Uterus (tissue), 2 donors: ENCODE measurements around the gene PIGBOS1.

Experiments
- CTCF ChIP-seq, 4 experiments: fragments of 200-600 bp in 2 of 4; fragments of 450-650 bp in 2 of 4; sonication (generic) in 2 of 4; IDR thresholded peaks; one replicate each; pipeline ENCODE4 v1.5.1; 2016 to 2019; ENCODE audit warnings: antibody characterized with exemption in 4 of 4, mild to moderate bottlenecking in 2 of 4, moderate library complexity in 1 of 4
- POLR2A ChIP-seq, 2 donors: fragments of 450-650 bp; IDR thresholded peaks; one replicate each; pipeline ENCODE4 v1.6.1; 2016; ENCODE audit warnings: antibody characterized with exemption in 2 of 2, mild to moderate bottlenecking in 1 of 2, moderate library complexity in 1 of 2

GRCh38 chr15:55353025-55353424 lies 34.1 kb upstream of the PIGBOS1 start:
- TF ChIP-seq CTCF (IDR thresholded peaks at IDR 0.05) (no peak), POLR2A (IDR thresholded peaks at IDR 0.05) (no peak)
